Type B pancreatic cell (in vitro differentiated cells): ENCODE measurements around the gene CDS2. TPM values are rescaled to one million over a fixed set of nuclear protein-coding genes. Genes with fewer than 3 reads are reported as not detected.

ENCODE experiments used
- DNase-seq: peaks from one replicate; pipeline ENCODE4 v3.0.0; 2021; ENCODE audit warnings: mixed read lengths; ENCODE audit not compliant: unreplicated experiment; ENCODE audit errors: extremely low spot score
- H3K27ac Mint-ChIP-seq: 2 replicates; pipeline ENCODE4 v1.8.0; 2021; ENCODE audit warnings: mild to moderate bottlenecking, mixed read lengths
- H3K27me3 Mint-ChIP-seq: 2 replicates; pipeline ENCODE4 v1.8.0; 2021; ENCODE audit warnings: mixed read lengths
- H3K36me3 Mint-ChIP-seq: 2 replicates; pipeline ENCODE4 v1.8.0; 2021; ENCODE audit warnings: mixed read lengths
- H3K4me1 Mint-ChIP-seq: one replicate; pipeline ENCODE4 v1.8.0; 2021; ENCODE audit warnings: mixed read lengths; ENCODE audit not compliant: unreplicated experiment
- H3K4me3 Mint-ChIP-seq: 2 replicates; pipeline ENCODE4 v1.8.0; 2021; ENCODE audit warnings: mild to moderate bottlenecking, mixed read lengths
- H3K9me3 Mint-ChIP-seq: 2 replicates; pipeline ENCODE4 v1.8.0; 2021; ENCODE audit warnings: mixed read lengths
- total RNA-seq: library from RNA; stranded (reverse); gene quantifications from 2 replicates; pipeline ENCODE4 v1.2.1, GENCODE V29; 2021; ENCODE audit warnings: low replicate concordance
- TF ChIP-seq, protein P1 (sequence below): fragments of 200-600 bp; sonication (generic); conservative IDR thresholded peaks from 2 replicates; pipeline ENCODE4 v1.5.0; 2021; ENCODE audit warnings: antibody characterized with exemption, mild to moderate bottlenecking

Gene CDS2
- total RNA-seq, 1 donor from 2014 or later: 44.4 TPM

DNA sequence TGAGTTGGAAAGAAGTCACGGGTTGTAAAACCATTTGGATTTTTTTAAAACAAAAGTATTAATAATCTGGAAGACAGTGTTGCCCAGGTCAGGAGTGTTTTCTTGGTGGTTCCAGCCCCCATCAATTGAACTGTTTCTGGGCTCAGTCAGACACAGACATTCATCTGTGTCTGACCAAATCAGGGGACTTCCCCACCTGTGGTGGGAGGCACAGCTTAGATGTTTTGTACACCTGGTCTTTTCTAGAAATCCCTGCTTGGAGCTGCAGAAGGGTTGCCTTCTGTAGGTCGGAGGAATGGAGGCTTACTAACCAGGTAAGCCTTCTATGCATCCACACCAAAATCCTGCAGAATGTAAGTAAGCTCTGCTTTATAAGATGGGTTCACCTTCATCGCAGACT, 63.6 kb downstream of the CDS2 start:
- Mint-ChIP-seq H3K9me3 (no peaks in the 10 kb centered on the region), H3K4me3 (no peak overlapping the region), H3K36me3 (peaks cover 7% of the 10 kb centered on the region), H3K27ac (no peak overlapping the region), H3K27me3 (no peaks in the 10 kb centered on the region), H3K4me1 (peaks cover 8% of the 10 kb centered on the region)
- TF ChIP-seq, protein P1, sequence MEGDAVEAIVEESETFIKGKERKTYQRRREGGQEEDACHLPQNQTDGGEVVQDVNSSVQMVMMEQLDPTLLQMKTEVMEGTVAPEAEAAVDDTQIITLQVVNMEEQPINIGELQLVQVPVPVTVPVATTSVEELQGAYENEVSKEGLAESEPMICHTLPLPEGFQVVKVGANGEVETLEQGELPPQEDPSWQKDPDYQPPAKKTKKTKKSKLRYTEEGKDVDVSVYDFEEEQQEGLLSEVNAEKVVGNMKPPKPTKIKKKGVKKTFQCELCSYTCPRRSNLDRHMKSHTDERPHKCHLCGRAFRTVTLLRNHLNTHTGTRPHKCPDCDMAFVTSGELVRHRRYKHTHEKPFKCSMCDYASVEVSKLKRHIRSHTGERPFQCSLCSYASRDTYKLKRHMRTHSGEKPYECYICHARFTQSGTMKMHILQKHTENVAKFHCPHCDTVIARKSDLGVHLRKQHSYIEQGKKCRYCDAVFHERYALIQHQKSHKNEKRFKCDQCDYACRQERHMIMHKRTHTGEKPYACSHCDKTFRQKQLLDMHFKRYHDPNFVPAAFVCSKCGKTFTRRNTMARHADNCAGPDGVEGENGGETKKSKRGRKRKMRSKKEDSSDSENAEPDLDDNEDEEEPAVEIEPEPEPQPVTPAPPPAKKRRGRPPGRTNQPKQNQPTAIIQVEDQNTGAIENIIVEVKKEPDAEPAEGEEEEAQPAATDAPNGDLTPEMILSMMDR: no peak
- no peak for DNase-seq

DNA sequence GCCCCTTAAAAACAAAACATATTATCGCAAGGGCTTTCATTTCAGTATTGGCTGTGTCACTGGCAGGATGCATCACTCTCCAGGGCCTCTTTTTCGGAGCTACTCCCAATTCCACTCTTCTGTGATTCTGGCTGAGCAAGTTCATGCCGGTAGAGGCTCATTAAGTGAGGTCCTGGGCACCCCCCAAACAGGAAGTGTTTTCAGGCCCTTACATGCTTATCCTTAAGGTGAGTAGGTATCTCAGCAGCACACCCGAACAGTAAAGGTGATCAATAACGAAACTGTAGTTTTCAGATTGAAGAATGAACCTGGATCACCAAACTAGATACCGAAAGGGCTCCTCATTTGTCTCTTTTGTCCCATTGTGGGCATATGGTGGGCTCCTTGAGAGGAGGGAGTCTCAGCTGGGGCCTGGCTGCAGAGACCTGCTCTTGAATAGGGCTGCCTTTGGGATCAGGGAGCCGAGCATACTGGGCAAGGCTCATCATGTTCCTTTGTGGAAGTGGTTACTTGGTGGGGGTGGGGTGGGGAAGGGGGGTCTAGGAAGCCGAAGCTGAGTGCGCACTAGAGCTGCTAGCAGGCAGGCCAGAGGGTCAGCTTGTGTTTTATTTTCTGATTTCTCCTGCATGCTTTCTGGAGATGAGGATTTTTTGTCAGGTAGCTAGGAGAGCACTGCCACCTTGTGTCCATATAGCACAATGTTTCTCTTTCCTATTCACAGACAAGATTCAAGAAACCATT, 65.2 kb downstream of the CDS2 start:
- Mint-ChIP-seq H3K27ac (peak overlapping the region; percentile 59), H3K36me3 (peaks cover 7% of the 10 kb centered on the region), H3K4me3 (peak overlapping the region; percentile 34), H3K9me3 (no peaks in the 10 kb centered on the region), H3K27me3 (no peaks in the 10 kb centered on the region), H3K4me1 (peaks cover 8% of the 10 kb centered on the region)
- DNase-seq: no peak
- TF ChIP-seq, protein P1: peak; percentile 84

DNA sequence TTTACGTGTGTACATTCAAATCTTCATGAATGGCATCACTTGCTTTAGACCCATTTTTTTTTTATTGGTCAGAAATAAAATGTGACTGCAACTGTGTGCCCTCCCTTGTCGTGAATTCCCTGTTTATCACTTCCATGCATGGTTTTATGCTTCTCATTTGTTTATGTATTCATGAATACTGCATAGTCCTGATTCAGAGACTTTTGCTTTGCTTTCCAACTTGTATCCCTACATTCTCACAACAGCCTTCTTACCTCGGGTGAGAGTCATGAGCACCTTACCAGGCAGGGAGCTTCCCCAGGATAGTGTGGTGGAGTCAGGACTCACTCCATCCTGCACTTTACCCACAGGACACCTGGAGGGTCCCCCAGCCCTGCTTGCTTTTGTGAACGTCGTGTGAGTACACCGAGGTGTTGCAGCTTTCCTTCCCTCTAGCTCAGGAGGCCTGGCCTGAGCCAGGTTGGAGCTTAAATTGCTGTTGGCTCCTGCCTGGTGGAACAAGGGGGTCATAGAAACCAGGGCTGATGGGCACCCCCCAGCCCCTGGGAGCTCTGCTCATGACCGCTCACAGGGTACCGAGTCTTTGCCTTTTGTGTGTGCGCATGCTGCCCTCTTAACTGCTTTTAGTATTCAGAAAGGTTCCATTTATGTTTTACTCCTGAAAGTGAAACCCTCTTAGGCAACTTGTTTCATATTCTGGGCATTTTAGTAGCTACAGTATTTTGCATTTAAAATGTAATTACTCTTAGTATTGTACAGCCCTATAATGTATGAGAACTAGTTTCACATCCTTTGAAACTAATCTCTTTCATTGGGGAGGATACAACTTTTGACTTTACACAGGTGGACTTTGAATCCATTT, 66.0 kb downstream of the CDS2 start:
- TF ChIP-seq, protein P1: no peak
- Mint-ChIP-seq H3K27ac (peak overlapping the region; percentile 59), H3K9me3 (no peaks in the 10 kb centered on the region)

DNA sequence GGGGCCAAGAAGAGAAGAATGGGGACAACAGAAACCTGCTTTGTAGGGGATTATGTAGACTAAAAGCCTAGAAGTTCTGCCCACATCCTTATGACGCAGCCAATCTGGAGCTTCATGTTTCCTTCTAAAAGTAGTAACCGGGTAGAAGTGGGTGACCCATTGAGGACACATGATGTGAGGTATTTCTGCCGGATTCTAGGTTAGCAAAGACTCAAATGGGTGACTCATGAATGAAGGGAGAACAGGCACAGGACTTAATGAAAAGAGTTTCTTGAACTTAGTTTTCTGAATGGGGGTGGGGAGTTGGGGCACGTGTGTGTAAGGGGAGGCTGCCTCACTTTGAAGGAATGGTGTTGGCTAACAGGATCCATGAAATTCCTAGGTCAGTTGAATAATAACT, 68.8 kb downstream of the CDS2 start:
- no peak for DNase-seq
- Mint-ChIP-seq H3K36me3 (peaks cover 3% of the 10 kb centered on the region), H3K9me3 (no peaks in the 10 kb centered on the region), H3K27me3 (no peaks in the 10 kb centered on the region), H3K4me1 (peaks cover 5% of the 10 kb centered on the region), H3K27ac (peak overlapping the region; percentile 28), H3K4me3 (no peak overlapping the region)
- TF ChIP-seq, protein P1: no peak

More for the DNA sequence above, 66.0 kb downstream of the CDS2 start:
- Mint-ChIP-seq H3K4me1 (peaks cover 8% of the 10 kb centered on the region), H3K36me3 (peaks cover 7% of the 10 kb centered on the region), H3K4me3 (no peak overlapping the region), H3K27me3 (no peaks in the 10 kb centered on the region)
- no peak for DNase-seq

DNA sequence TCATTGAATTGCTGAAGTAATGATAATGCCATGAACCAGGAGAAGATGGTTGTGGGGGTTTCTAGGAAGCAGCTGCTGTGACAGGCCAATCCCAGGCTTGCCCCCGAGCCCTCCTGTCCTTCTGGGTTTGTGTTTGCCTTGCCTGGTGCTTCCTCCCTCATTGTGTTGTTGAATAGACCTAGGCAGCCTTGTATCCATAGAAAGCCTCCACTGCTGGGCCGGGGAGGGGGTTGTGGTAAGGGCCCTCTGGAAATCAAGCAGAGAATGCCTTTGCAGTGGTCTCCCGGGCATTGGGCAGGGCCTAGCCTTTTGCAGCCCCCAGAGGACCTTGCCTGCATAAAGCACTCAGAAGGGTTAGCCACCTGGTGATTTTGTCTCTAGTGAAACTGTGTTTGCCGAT, 69.3 kb downstream of the CDS2 start:
- H3K27ac Mint-ChIP-seq: no peak overlapping the region
- no peak for DNase-seq
- no peaks in the 10 kb centered on the region for H3K27me3 Mint-ChIP-seq
- H3K36me3 Mint-ChIP-seq: peaks cover under 1% of the 10 kb centered on the region
- H3K9me3 Mint-ChIP-seq: no peaks in the 10 kb centered on the region
- TF ChIP-seq, protein P1: no peak
- H3K4me3 Mint-ChIP-seq: no peak overlapping the region
- peaks cover 5% of the 10 kb centered on the region for H3K4me1 Mint-ChIP-seq
